CD4-positive, alpha-beta T cell (primary cell): ENCODE data around the gene TMEM141. TPM values are rescaled to one million over a fixed set of nuclear protein-coding genes. Genes with fewer than 3 reads are reported as not detected.
A peak's percentile ranks its signal among the peaks of the same experiment; 100 is the strongest.
"Not testable (repeated sequence)": the region's sequence is repeated elsewhere in the genome, so short reads cannot be mapped to it uniquely, and the experiment has no call there.

ENCODE experiments used
- ATAC-seq: fragments of 200-7000 bp; cut with Tn5 transposase; one replicate; pipeline ENCODE4 v1.10.0; 2022; ENCODE audit warnings: mild to moderate bottlenecking; ENCODE audit not compliant: poor library complexity
- CTCF ChIA-PET: fragments of 350-600 bp; sonication (Branson Sonifier 250); formaldehyde crosslinking; loops from one replicate; lab custom pipeline; 2021; ENCODE audit warnings: antibody characterized with exemption, inconsistent platforms; lab: Charles Lee
- POLR2A ChIA-PET: fragments of 350-600 bp; sonication (Branson Sonifier 250); formaldehyde crosslinking; loops from one replicate; lab custom pipeline; 2021; ENCODE audit warnings: antibody characterized with exemption, inconsistent platforms; lab: Charles Lee
- DNase-seq, 14 experiments: peaks; one replicate each; pipeline ENCODE4 v3.0.0-alpha.2; 2013 to 2020; ENCODE audit warnings: mixed read lengths in 2 of 14
- H3K27ac ChIP-seq, 2 donors: one replicate each; pipeline versions ENCODE4 v1.5.1 to v1.7.0; 2013; ENCODE audit warnings: low read length in 2 of 2, low read depth in 1 of 2, mild to moderate bottlenecking in 1 of 2
- H3K27me3 ChIP-seq, 2 experiments: 1 replicate in 1 of 2; 2 replicates in 1 of 2; pipeline versions ENCODE4 v1.6.1 to v1.7.0; 2013; ENCODE audit warnings: low read length in 2 of 2, control low read depth in 1 of 2, mild to moderate bottlenecking in 1 of 2, moderate library complexity in 1 of 2; ENCODE audit not compliant: insufficient read depth in 2 of 2, control insufficient read depth in 1 of 2
- H3K36me3 ChIP-seq: one replicate; pipeline ENCODE4 v1.6.1; 2013; ENCODE audit warnings: low read length, control low read depth; ENCODE audit not compliant: insufficient read depth
- H3K4me1 ChIP-seq: one replicate; pipeline ENCODE4 v1.6.1; 2013; ENCODE audit warnings: low read length, control low read depth; ENCODE audit not compliant: insufficient read depth
- H3K4me3 ChIP-seq: one replicate; pipeline ENCODE4 v1.5.1; 2013; ENCODE audit warnings: mild to moderate bottlenecking, low read length, moderate library complexity
- H3K9me3 ChIP-seq, 2 experiments: 1 replicate in 1 of 2; 2 replicates in 1 of 2; pipeline versions ENCODE4 v1.6.1 to v1.7.0; 2013; ENCODE audit warnings: low read length in 2 of 2, mild to moderate bottlenecking in 2 of 2, control low read depth in 1 of 2, moderate library complexity in 1 of 2; ENCODE audit not compliant: control insufficient read depth in 1 of 2, insufficient read depth in 1 of 2
- H3K27ac Mint-ChIP-seq: one replicate; pipeline ENCODE4 v1.8.0; 2020; ENCODE audit warnings: mixed read lengths
- H3K27me3 Mint-ChIP-seq: one replicate; pipeline ENCODE4 v1.8.0; 2021; ENCODE audit warnings: mixed read lengths
- H3K36me3 Mint-ChIP-seq: one replicate; pipeline ENCODE4 v1.8.0; 2021; ENCODE audit warnings: low read depth, mixed read lengths
- H3K4me1 Mint-ChIP-seq: one replicate; pipeline ENCODE4 v1.8.0; 2021; ENCODE audit warnings: low read depth, mixed read lengths
- H3K4me3 Mint-ChIP-seq: one replicate; pipeline ENCODE4 v1.8.0; 2020; ENCODE audit warnings: mild to moderate bottlenecking, mixed read lengths
- H3K9me3 Mint-ChIP-seq: one replicate; pipeline ENCODE4 v1.8.0; 2020; ENCODE audit warnings: mixed read lengths
- intact Hi-C, 2 experiments: fragments of 100-400 bp; cut with DNase I in 1 of 2; cut with micrococcal nuclease in 1 of 2; formaldehyde crosslinking; loops; one replicate each; pipeline versions ENCODE4 v1.15.1 to v1.9.0; 2023 to 2025; cut with DNase I, micrococcal nuclease
- total RNA-seq, 174 experiments: library from RNA in 2 of 174; stranded (reverse) in 2 of 174; gene quantifications; one replicate each; pipeline ENCODE4 v1.2.3 and lab custom pipeline; 2021 to 2026
- TF ChIP-seq, protein P1 (sequence below): fragments of 200-600 bp; IDR thresholded peaks from one replicate; pipeline ENCODE4 v1.8.0; 2022; ENCODE audit warnings: antibody characterized with exemption, mild to moderate bottlenecking

TMEM141 gene
- total RNA-seq, 2 experiments from 2014 or later = 14.6 to 17.1 TPM

DNA sequence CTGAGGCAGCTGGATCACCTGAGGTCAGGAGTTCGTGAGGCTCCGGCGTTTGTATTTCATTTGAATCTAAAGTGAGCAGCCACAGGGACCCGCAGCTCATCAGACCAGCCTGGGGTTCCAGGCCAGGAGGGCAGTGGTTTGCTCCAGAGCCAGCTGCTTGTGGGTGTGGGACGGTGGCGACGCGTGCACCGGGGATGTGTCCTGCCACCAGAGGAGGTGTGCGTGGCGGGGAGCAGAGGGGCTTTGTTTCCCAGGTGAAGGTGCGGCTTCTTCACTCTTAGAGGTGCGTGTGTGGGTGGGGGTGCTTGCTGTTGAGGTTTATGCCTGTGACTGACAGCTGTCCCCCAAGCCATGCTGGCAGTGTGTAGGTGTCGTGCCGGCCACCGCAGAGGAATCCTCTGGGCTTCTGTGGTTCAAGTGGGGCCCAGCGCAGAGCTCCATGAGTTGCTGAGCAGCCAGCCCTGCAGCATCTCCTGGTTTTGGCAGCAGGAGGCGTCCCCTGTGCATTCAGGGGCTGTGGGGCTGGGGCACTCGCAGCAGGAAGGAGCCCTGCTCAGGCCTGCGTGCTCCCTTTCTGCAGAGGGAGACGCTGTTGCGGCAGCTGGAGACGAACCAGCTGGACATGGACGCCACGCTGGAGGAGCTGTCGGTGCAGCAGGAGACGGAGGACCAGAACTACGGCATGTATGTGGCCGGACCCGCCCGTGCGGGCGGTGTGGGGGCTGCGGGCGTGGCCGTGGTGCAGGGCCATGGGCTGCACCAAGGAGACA, 44.2 kb downstream of the TMEM141 start:
- H3K4me1 Mint-ChIP-seq = peaks cover 5% of the 10 kb centered on the region
- Histone ChIP-seq H3K4me1 (no peaks in the 10 kb centered on the region), H3K27ac (no peak overlapping the region), H3K4me3 (no peak overlapping the region), H3K9me3 (no peaks in the 10 kb centered on the region), H3K27me3 (no peaks in the 10 kb centered on the region), H3K36me3 (peaks cover 30% of the 10 kb centered on the region)
- ChIA-PET CTCF (interaction anchor here (1.2 kb wide), 1 partner anchor 200 kb away, joined by 3 read pairs; no protein-coding TSS in a partner anchor), POLR2A (interaction anchor here (1.0 kb wide), 1 partner anchor 19 kb away, joined by 3 read pairs; no protein-coding TSS in a partner anchor)
- TF ChIP-seq, protein P1, sequence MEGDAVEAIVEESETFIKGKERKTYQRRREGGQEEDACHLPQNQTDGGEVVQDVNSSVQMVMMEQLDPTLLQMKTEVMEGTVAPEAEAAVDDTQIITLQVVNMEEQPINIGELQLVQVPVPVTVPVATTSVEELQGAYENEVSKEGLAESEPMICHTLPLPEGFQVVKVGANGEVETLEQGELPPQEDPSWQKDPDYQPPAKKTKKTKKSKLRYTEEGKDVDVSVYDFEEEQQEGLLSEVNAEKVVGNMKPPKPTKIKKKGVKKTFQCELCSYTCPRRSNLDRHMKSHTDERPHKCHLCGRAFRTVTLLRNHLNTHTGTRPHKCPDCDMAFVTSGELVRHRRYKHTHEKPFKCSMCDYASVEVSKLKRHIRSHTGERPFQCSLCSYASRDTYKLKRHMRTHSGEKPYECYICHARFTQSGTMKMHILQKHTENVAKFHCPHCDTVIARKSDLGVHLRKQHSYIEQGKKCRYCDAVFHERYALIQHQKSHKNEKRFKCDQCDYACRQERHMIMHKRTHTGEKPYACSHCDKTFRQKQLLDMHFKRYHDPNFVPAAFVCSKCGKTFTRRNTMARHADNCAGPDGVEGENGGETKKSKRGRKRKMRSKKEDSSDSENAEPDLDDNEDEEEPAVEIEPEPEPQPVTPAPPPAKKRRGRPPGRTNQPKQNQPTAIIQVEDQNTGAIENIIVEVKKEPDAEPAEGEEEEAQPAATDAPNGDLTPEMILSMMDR = no peak
- peak in 1 of 14 experiments; percentile 12 for DNase-seq
- no peak for ATAC-seq
- no peaks in the 10 kb centered on the region for H3K9me3 Mint-ChIP-seq
- peaks cover 26% of the 10 kb centered on the region for H3K36me3 Mint-ChIP-seq
- no peak overlapping the region for H3K4me3 Mint-ChIP-seq
- H3K27me3 Mint-ChIP-seq = no peaks in the 10 kb centered on the region
- intact Hi-C loops = no loop called here
- H3K27ac Mint-ChIP-seq = no peak overlapping the region

DNA sequence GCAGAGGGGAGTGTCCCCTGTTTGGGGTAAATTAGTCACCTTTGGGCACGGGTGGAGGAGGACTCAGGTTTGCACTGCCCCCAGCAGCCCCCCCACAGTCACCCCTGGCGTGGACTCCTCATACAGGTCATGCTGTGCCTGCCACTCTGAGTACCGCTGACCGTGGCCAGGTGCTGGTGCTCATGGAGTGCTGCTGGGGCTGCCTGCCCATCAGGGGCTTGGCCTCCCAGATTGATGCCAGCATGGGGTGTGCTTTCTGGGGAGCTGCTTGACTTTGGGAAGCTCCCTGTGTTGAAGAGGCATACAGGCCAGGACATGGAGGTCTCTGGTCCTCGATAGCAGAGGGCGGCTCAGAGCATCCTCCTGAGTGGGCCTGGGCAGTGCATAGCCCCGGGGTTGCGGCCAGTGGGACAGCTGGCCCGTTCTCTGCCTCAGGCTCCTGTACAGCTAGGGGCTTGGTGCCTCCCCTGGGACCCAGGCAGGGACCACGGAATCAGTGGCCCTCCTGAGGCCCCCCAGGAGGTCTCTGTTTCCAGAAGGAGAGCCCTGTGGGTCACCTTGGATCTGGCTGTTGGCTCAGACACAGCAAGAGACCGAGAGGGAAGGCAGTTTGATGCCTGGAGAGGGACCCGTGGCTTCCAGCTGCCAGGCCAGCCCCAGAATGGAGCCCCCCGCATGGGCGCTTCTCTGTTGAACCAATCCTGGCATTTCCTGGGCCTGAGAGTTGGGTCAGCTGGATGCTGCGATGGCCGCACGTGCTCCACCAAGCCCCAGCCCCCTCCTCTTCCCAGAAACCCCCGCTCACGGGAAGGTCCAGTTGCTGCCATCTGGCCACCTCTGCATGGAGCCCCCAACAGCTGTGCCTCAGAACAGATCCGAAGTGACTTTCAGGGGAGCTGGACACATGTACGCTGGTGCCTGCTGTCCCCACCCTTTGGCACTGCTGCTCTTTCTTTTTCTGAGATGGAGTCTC, 45.1 kb downstream of the TMEM141 start:
- peak in 1 of 14 experiments; percentile 11 for DNase-seq
- ChIA-PET CTCF (interaction anchor here (1.2 kb wide), 1 partner anchor 199 kb away, joined by 3 read pairs; no protein-coding TSS in a partner anchor), POLR2A (interaction anchor here (1.0 kb wide), 1 partner anchor 20 kb away, joined by 3 read pairs; no protein-coding TSS in a partner anchor)
- Mint-ChIP-seq H3K4me1 (peaks cover 5% of the 10 kb centered on the region), H3K4me3 (no peak overlapping the region), H3K9me3 (no peaks in the 10 kb centered on the region), H3K27me3 (no peaks in the 10 kb centered on the region), H3K27ac (no peak overlapping the region), H3K36me3 (peaks cover 21% of the 10 kb centered on the region)
- Histone ChIP-seq H3K27me3 (no peaks in the 10 kb centered on the region), H3K9me3 (no peaks in the 10 kb centered on the region), H3K36me3 (peaks cover 24% of the 10 kb centered on the region), H3K4me1 (no peaks in the 10 kb centered on the region), H3K27ac (no peak overlapping the region), H3K4me3 (no peak overlapping the region)
- intact Hi-C loops = no loop called here
- no peak for ATAC-seq
- TF ChIP-seq, protein P1 = no peak

DNA sequence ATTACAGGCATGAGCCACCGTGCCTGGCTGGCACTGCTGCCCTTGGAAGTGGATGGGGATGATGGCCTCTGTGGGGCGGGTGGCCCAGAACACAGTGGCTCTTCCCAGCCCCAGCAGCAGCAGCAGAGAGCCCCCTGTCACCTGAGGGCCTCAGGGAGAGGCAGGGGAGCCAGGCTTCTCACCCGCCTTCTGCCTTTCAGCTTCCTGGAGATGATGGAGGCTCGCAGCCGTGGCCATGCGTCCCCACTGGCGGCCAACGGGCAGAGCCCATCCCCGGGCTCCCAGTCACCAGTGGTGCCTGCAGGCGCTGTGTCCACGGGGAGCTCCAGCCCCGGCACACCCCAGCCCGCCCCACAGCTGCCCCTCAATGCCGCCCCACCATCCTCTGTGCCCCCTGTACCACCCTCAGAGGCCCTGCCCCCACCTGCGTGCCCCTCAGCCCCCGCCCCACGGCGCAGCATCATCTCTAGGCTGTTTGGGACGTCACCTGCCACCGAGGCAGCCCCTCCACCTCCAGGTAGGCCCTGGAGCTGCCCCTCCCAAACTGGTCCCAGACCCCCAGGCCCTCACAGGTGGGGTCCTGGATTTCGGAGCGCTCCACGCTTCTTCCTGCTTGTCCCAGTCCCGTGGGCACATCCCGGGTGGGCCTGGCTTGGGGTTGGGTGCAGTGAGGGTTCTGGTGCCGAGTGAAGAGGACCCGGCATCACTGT, 46.2 kb downstream of the TMEM141 start:
- H3K9me3 Mint-ChIP-seq = no peaks in the 10 kb centered on the region
- TF ChIP-seq, protein P1 = no peak
- ChIA-PET CTCF (no interaction called here), POLR2A (no interaction called here)
- no peak for ATAC-seq
- H3K4me1 ChIP-seq = peaks cover 9% of the 10 kb centered on the region
- H3K36me3 ChIP-seq = peaks cover 19% of the 10 kb centered on the region
- H3K9me3 ChIP-seq = no peaks in the 10 kb centered on the region
- H3K36me3 Mint-ChIP-seq = peaks cover 13% of the 10 kb centered on the region
- no peak for DNase-seq
- H3K4me3 ChIP-seq = no peak overlapping the region
- no peak overlapping the region for H3K4me3 Mint-ChIP-seq
- no peaks in the 10 kb centered on the region for H3K27me3 ChIP-seq
- no peak overlapping the region for H3K27ac Mint-ChIP-seq
- no peak overlapping the region for H3K27ac ChIP-seq
- intact Hi-C loops = no loop called here
- H3K27me3 Mint-ChIP-seq = peaks cover 3% of the 10 kb centered on the region
- peaks cover 8% of the 10 kb centered on the region for H3K4me1 Mint-ChIP-seq

DNA sequence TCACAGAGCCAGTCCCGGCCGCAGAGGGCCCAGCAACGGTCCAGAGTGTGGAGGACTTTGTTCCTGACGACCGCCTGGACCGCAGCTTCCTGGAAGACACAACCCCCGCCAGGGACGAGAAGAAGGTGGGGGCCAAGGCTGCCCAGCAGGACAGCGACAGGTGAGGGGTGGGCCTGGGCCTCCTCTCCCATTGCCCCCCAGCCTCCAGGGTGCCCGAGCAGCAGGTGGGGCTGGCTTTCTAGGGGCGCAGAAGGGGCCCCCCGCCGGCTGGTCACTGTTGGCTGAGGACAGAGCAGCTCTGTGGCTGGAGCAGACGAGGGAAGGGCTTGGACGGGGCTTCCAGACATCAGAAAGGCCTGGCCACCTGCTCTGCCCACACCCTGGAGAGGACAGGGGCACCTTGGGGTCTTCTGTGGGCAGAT, 46.7 kb downstream of the TMEM141 start:
- peaks cover 15% of the 10 kb centered on the region for H3K4me1 ChIP-seq
- not testable (repeated sequence) for H3K4me3 Mint-ChIP-seq
- peaks cover 10% of the 10 kb centered on the region for H3K4me1 Mint-ChIP-seq

More for the DNA sequence above, 46.7 kb downstream of the TMEM141 start:
- H3K36me3 Mint-ChIP-seq = peaks cover 12% of the 10 kb centered on the region
- H3K27me3 Mint-ChIP-seq, H3K9me3 Mint-ChIP-seq, CTCF ChIA-PET, DNase-seq, H3K27ac Mint-ChIP-seq, POLR2A ChIA-PET, H3K27ac ChIP-seq, H3K4me3 ChIP-seq, intact Hi-C loops, H3K9me3 ChIP-seq, ATAC-seq, H3K27me3 ChIP-seq: not testable (repeated sequence)
- H3K36me3 ChIP-seq = peaks cover 14% of the 10 kb centered on the region
